Sigmoid colon (tissue), 4 donors: ENCODE measurements around the gene ZFYVE19.

Experiments used
- POLR2AphosphoS5 ChIP-seq, 4 donors: sonication (generic); formaldehyde crosslinking; IDR thresholded peaks; one replicate each; pipeline ENCODE4 v1.6.1; 2017; ENCODE audit warnings: antibody characterized with exemption in 4 of 4
- TF ChIP-seq, protein P1 (sequence below), 4 experiments: fragments of 450-650 bp in 3 of 4; fragments of 200-600 bp in 1 of 4; IDR thresholded peaks; one replicate each; pipeline ENCODE4 v1.5.1; 2016 to 2019; ENCODE audit warnings: antibody characterized with exemption in 4 of 4, mild to moderate bottlenecking in 3 of 4, moderate library complexity in 2 of 4

DNA sequence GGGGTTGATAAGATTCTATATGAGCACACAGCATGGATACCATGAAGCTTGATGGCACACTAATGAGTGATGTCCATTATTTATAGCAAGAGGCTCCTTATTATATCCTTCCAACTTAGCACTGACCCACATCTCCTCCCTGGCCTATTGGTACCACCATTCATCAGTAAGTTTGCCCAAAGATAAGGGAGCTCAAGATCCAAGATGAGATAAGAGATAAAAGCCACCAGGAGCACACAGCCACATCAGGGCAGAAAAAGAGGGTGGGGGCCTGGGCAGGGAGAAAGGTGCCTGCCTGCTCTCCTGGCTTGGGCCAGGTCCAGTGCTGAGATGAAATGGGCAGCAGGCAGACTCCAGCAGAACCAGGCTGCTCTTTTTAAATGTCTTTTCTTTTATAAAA lies 26.0 kb downstream of the ZFYVE19 start:
- TF ChIP-seq, protein P1, sequence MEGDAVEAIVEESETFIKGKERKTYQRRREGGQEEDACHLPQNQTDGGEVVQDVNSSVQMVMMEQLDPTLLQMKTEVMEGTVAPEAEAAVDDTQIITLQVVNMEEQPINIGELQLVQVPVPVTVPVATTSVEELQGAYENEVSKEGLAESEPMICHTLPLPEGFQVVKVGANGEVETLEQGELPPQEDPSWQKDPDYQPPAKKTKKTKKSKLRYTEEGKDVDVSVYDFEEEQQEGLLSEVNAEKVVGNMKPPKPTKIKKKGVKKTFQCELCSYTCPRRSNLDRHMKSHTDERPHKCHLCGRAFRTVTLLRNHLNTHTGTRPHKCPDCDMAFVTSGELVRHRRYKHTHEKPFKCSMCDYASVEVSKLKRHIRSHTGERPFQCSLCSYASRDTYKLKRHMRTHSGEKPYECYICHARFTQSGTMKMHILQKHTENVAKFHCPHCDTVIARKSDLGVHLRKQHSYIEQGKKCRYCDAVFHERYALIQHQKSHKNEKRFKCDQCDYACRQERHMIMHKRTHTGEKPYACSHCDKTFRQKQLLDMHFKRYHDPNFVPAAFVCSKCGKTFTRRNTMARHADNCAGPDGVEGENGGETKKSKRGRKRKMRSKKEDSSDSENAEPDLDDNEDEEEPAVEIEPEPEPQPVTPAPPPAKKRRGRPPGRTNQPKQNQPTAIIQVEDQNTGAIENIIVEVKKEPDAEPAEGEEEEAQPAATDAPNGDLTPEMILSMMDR (IDR thresholded peaks at IDR 0.05) = no peak
- TF ChIP-seq POLR2AphosphoS5 (IDR thresholded peaks at IDR 0.05) = no peak
